H1 (cell line): Measurements from ENCODE around the gene GPR162. TPM values are rescaled to one million over a fixed set of nuclear protein-coding genes. Genes with fewer than 3 reads are reported as not detected.

Experiments used
- CTCF ChIA-PET: fragments of 300-600 bp; sonication (Branson Sonifier 250); formaldehyde crosslinking; loops from one replicate; lab custom pipeline; 2021; ENCODE audit not compliant: partially characterized antibody; lab: Charles Lee
- POLR2A ChIA-PET: fragments of 300-600 bp; sonication (Branson Sonifier 250); formaldehyde crosslinking; loops from one replicate; lab custom pipeline; 2021; ENCODE audit warnings: inconsistent platforms; ENCODE audit not compliant: partially characterized antibody; lab: Charles Lee
- DNase-seq, 2 experiments: peaks; one replicate each; pipeline versions ENCODE4 v3.0.0 to v3.0.0-alpha.2; 2010 to 2022; ENCODE audit warnings: low spot score in 2 of 2, low read depth in 1 of 2, mixed read lengths in 1 of 2
- FAIRE-seq: peaks from 2 replicates; lab custom pipeline; 2011; peaks lifted over from hg19 to GRCh38; lab: Jason Lieb, UNC
- H2AFZ ChIP-seq: 2 replicates; pipeline ENCODE4 v1.8.1; 2012; ENCODE audit warnings: low read length, inconsistent platforms
- H2AK5ac ChIP-seq: 2 replicates; pipeline ENCODE4 v1.6.1; 2013; ENCODE audit warnings: low read depth, low read length
- H2BK120ac ChIP-seq: replicated peaks from 2 replicates; pipeline ENCODE3; 2013; ENCODE audit warnings: low read depth, low read length, inconsistent platforms
- H2BK12ac ChIP-seq: 2 replicates; pipeline ENCODE4 v1.6.1; 2013; ENCODE audit warnings: low read depth, low read length
- H2BK15ac ChIP-seq: 2 replicates; pipeline ENCODE4 v1.6.1; 2013; ENCODE audit warnings: low read length
- H2BK20ac ChIP-seq: 2 replicates; pipeline ENCODE4 v1.6.1; 2013; ENCODE audit warnings: low read length
- H2BK5ac ChIP-seq: 2 replicates; pipeline ENCODE4 v1.6.1; 2013; ENCODE audit warnings: low read depth, low read length
- H3K14ac ChIP-seq: 2 replicates; pipeline ENCODE4 v1.6.1; 2013; ENCODE audit warnings: inconsistent platforms; ENCODE audit not compliant: insufficient read length
- H3K18ac ChIP-seq: 2 replicates; pipeline ENCODE4 v1.6.1; 2013; ENCODE audit warnings: low read length; ENCODE audit errors: extremely low read depth
- H3K23ac ChIP-seq: 2 replicates; pipeline ENCODE4 v1.6.1; 2013; ENCODE audit warnings: inconsistent platforms; ENCODE audit not compliant: insufficient read length
- H3K23me2 ChIP-seq: 2 replicates; pipeline ENCODE4 v1.6.1; 2013; ENCODE audit warnings: low read depth, low read length
- H3K27ac ChIP-seq: 2 replicates; pipeline ENCODE4 v1.6.1; 2011; ENCODE audit warnings: low read depth, low read length, inconsistent platforms
- H3K27me3 ChIP-seq, 4 experiments: replicated peaks in 1 of 4; 1 replicate in 1 of 4; 2 replicates in 3 of 4; pipeline versions ENCODE4 v1.6.1 to v1.8.1; 2011 to 2013; ENCODE audit warnings: low read length in 3 of 4, mild to moderate bottlenecking in 3 of 4, inconsistent platforms in 2 of 4, mixed read lengths in 2 of 4, moderate library complexity in 1 of 4; ENCODE audit not compliant: control insufficient read depth in 3 of 4, insufficient read depth in 3 of 4; ENCODE audit errors: extremely low read depth in 1 of 4
- H3K36me3 ChIP-seq, 4 experiments: 2 replicates each; pipeline versions ENCODE4 v1.6.1 to v1.8.1; 2011 to 2013; ENCODE audit warnings: mild to moderate bottlenecking in 4 of 4, low read length in 3 of 4, moderate library complexity in 2 of 4, control low read depth in 1 of 4, inconsistent platforms in 1 of 4; ENCODE audit not compliant: insufficient read depth in 4 of 4, control insufficient read depth in 2 of 4
- H3K4ac ChIP-seq: replicated peaks from 2 replicates; pipeline ENCODE3; 2013; ENCODE audit warnings: low read length, low read depth, mixed read lengths, inconsistent platforms; ENCODE audit not compliant: insufficient read length
- H3K4me1 ChIP-seq, 4 experiments: replicated peaks in 1 of 4; 1 replicate in 1 of 4; 2 replicates in 3 of 4; pipeline versions ENCODE4 v1.6.1 to v1.8.1; 2011 to 2013; ENCODE audit warnings: low read length in 3 of 4, inconsistent platforms in 2 of 4, mixed read lengths in 1 of 4; ENCODE audit not compliant: insufficient read depth in 4 of 4, control insufficient read depth in 3 of 4
- H3K4me2 ChIP-seq, 2 experiments: 2 replicates each; pipeline versions ENCODE4 v1.6.1 to v1.8.1; 2011 to 2013; ENCODE audit warnings: low read depth in 2 of 2, low read length in 2 of 2, control low read depth in 1 of 2, inconsistent platforms in 1 of 2, mild to moderate bottlenecking in 1 of 2; ENCODE audit not compliant: insufficient read depth in 1 of 2
- H3K4me3 ChIP-seq, 4 experiments: fragments of 200-600, 300-600 bp in 1 of 4; sonication (generic), shearing (Covaris generic), sonication (Bioruptor Twin) in 1 of 4; 2 replicates each; pipeline versions ENCODE4 v1.5.1 to v1.8.1; 2011 to 2016; ENCODE audit warnings: low read length in 4 of 4, low read depth in 3 of 4, control low read depth in 2 of 4, inconsistent platforms in 2 of 4, mild to moderate bottlenecking in 2 of 4, mixed read lengths in 1 of 4, moderate library complexity in 1 of 4; ENCODE audit not compliant: insufficient read depth in 2 of 4; ENCODE audit errors: extremely low read depth in 1 of 4
- H3K56ac ChIP-seq: replicated peaks from 2 replicates; pipeline ENCODE3; 2013; ENCODE audit warnings: low read depth, mild to moderate bottlenecking, mixed read lengths, low read length, inconsistent platforms; ENCODE audit not compliant: insufficient read length
- H3K79me1 ChIP-seq: 2 replicates; pipeline ENCODE4 v1.6.1; 2013; ENCODE audit warnings: low read depth, low read length, control low read depth
- H3K79me2 ChIP-seq, 2 experiments: 2 replicates each; pipeline versions ENCODE4 v1.6.1 to v1.8.1; 2012 to 2013; ENCODE audit warnings: low read length in 2 of 2, mild to moderate bottlenecking in 2 of 2, inconsistent platforms in 1 of 2; ENCODE audit not compliant: insufficient read depth in 2 of 2, control insufficient read depth in 1 of 2
- H3K9ac ChIP-seq, 4 experiments: replicated peaks in 1 of 4; 1 replicate in 1 of 4; 2 replicates in 3 of 4; pipeline versions ENCODE4 v1.6.1 to v1.8.1; 2011 to 2013; ENCODE audit warnings: low read depth in 3 of 4, low read length in 3 of 4, control low read depth in 2 of 4, mild to moderate bottlenecking in 2 of 4, moderate library complexity in 2 of 4, inconsistent platforms in 1 of 4; ENCODE audit errors: extremely low read depth in 1 of 4
- H3K9me3 ChIP-seq, 2 experiments: 2 replicates each; pipeline versions ENCODE4 v1.6.1 to v1.8.1; 2012 to 2013; ENCODE audit warnings: mild to moderate bottlenecking in 2 of 2, moderate library complexity in 2 of 2, control low read depth in 1 of 2, inconsistent platforms in 1 of 2, low read depth in 1 of 2, low read length in 1 of 2, mixed read lengths in 1 of 2; ENCODE audit not compliant: insufficient read depth in 2 of 2
- H4K20me1 ChIP-seq, 2 experiments: replicated peaks in 1 of 2; 2 replicates each; pipeline versions ENCODE3 to v1.8.1; 2011 to 2013; ENCODE audit warnings: inconsistent platforms in 2 of 2, low read length in 2 of 2, mild to moderate bottlenecking in 1 of 2; ENCODE audit not compliant: insufficient read depth in 2 of 2, control insufficient read depth in 1 of 2
- H4K5ac ChIP-seq: 2 replicates; pipeline ENCODE4 v1.6.1; 2013; ENCODE audit warnings: low read length, low read depth, mixed read lengths, inconsistent platforms; ENCODE audit not compliant: insufficient read length
- H4K8ac ChIP-seq: 2 replicates; pipeline ENCODE4 v1.8.0; 2013; ENCODE audit warnings: mild to moderate bottlenecking, moderate library complexity, low read length, inconsistent platforms; ENCODE audit not compliant: insufficient read depth; ENCODE audit errors: extremely low read depth
- H4K91ac ChIP-seq: replicated peaks from 2 replicates; pipeline ENCODE3; 2013; ENCODE audit warnings: low read length, mixed read lengths, inconsistent platforms; ENCODE audit not compliant: insufficient read length
- MAFK ChIP-seq: IDR thresholded peaks from 2 replicates; pipeline ENCODE4 v1.6.1; 2012; ENCODE audit warnings: low read depth, mild to moderate bottlenecking, improper control_type of control experiment, low read length
- RNF2 ChIP-seq: fragments of 200-900, 300-1000 bp; sonication (generic); IDR thresholded peaks from 2 replicates; pipeline ENCODE4 v1.7.1; 2016; ENCODE audit warnings: borderline replicate concordance, low read depth, mild to moderate bottlenecking, antibody characterized with exemption, low read length; ENCODE audit not compliant: poor library complexity, severe bottlenecking; ENCODE audit errors: missing control alignments
- WGBS, 2 experiments: shearing (Covaris generic) in 1 of 2; methylation state at CpG; one replicate each; pipeline versions ENCODE4 v1.1.6 to v1.1.7; 2013 to 2015; ENCODE audit warnings: low lambda C conversion rate in 2 of 2, mixed read lengths in 2 of 2, inconsistent platforms in 1 of 2, low coverage in 1 of 2, missing lambda C conversion rate in 1 of 2; ENCODE audit not compliant: insufficient replicate concordance in 2 of 2, insufficient coverage in 1 of 2, insufficient read length in 1 of 2; ENCODE audit errors: extremely low coverage in 1 of 2, missing lambda C conversion rate in 1 of 2; 5-methylcytosine and 5-hydroxymethylcytosine counted together
- polyA plus RNA-seq, 7 experiments: library from polyadenylated mRNA; depleted of rRNA in 3 of 7; stranded (reverse) in 5 of 7; unstranded in 2 of 7; fragments of >200 nt in 5 of 7; fragments of 200-250 nt in 2 of 7; gene quantifications; 1 replicate in 5 of 7; 2 replicates in 1 of 7; 4 replicates in 1 of 7; pipeline versions ENCODE4 v1.2.1 to v1.2.3, GENCODE V29; 2011 to 2013; ENCODE audit warnings: missing spikeins in 2 of 7, mixed read lengths in 2 of 7
- total RNA-seq: library from RNA; stranded (reverse); fragmentation: NEBNext Ultra II Directional; extraction: Animal tissue kit (Norgen Biotek cat#: 25700); gene quantifications from 2 replicates; pipeline ENCODE4 v1.2.1, GENCODE V29; 2021

The GPR162 gene
- total and polyA plus RNA-seq, 2 of the 8 experiments (the other 6 are each of a cell fraction or from before 2014, with no cell fraction given): 7.3 to 8.8 TPM

- Histone ChIP-seq H3K27me3 (no peaks in the 10 kb centered on the region), H4K20me1 (no peaks in the 10 kb centered on the region), H2BK20ac (no peak overlapping the region), H2BK5ac (no peak overlapping the region), H3K4ac (no peak overlapping the region), H3K4me1 (peaks cover 4 to 10% (median 6%) of the 10 kb centered on the region in 4 experiments; a peak in 6 of 7 replicates), H2AFZ (no peak overlapping the region; the same call in 1 of the 2 replicates), H3K79me2 (no peaks in the 10 kb centered on the region), H2BK120ac (no peak overlapping the region), H3K23me2 (no peaks in the 10 kb centered on the region), H2AK5ac (no peak overlapping the region), H2BK12ac (no peak overlapping the region), H2BK15ac (no peak overlapping the region), H4K5ac (no peak overlapping the region), H3K14ac (no peak overlapping the region), H3K79me1 (no peaks in the 10 kb centered on the region), H3K23ac (no peak overlapping the region), H3K27ac (no peak overlapping the region), H3K18ac (no peak overlapping the region), H4K8ac (no peak overlapping the region), H3K4me2 (0 out of 4 replicates have a peak overlapping the region, but pooled peaks have one; percentile 4 to 6), H3K56ac (no peak overlapping the region), H3K36me3 (no peaks in the 10 kb centered on the region), H3K9ac (no peak overlapping the region), H4K91ac (no peak overlapping the region), H3K4me3 (no peak overlapping the region; a peak in 1 of 8 replicates), H3K9me3 (no peaks in the 10 kb centered on the region)
- WGBS, 2 experiments: 97% methylated on average over 5 of the region's 5 CpGs; no CpG with 5 or more reads in 1 of the 2 experiments
- TF ChIP-seq MAFK: peak; percentile 24; the same call in 1 of the 2 replicates
- TF ChIP-seq RNF2: no peak
- no peak for DNase-seq
- FAIRE-seq: no peak
- CTCF ChIA-PET: interaction anchor here (0.5 to 29.6 kb wide), 6 partner anchors 9 to 1162 kb away, joined by 3 to 532 read pairs (median 3); partner anchors contain the start of genes C1RL, GNB3, GPR162 and MLF2
- POLR2A ChIA-PET: interaction anchor here (0.6 to 0.8 kb wide), 4 partner anchors 9 to 283 kb away, joined by 3 to 4 read pairs (median 3); partner anchors contain the start of gene GPR162
Measured at GRCh38 chr12:6787309-6787708, 34.3 kb upstream of the GPR162 start.
